Putamen (tissue), 1 donor: Measurements from ENCODE around the gene ATP8A2.

Experiments used
- DNase-seq: peaks from one replicate; pipeline ENCODE4 v3.0.0-alpha.2; 2016; ENCODE audit warnings: low spot score

ATP8A2 gene

DNA sequence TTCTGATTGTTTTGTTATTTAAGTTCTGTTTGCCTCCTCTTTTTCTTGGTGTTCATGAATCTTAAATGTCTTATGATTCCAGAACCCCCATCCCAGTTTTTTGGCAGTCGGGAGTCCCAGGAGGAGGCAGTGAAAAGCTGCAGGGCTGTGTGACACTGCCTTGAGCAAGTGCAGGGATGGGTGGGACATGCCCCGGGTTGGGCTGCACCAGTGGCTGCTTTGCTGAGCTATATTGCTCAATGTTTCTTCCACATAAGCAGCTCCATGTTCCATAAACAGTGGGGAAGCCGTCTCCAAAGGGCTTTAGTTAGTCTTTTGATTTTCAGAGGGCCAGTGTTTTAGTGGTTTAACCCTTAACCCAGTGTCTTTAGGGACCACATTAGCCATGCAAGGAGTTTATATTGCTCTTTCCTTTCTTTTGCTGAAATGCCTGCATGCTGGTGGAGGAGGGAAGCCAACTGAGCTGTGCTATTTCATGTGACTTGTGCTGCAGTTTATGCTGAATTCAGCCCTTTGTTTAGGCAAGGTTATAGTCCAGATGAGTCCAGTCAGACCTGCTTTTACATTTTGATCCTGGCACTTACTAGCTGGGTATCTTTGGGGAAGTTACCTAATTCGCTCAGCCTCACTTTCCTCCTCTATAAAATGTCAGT lies 13.1 kb downstream of the ATP8A2 start:
- DNase-seq, result no peak

DNA sequence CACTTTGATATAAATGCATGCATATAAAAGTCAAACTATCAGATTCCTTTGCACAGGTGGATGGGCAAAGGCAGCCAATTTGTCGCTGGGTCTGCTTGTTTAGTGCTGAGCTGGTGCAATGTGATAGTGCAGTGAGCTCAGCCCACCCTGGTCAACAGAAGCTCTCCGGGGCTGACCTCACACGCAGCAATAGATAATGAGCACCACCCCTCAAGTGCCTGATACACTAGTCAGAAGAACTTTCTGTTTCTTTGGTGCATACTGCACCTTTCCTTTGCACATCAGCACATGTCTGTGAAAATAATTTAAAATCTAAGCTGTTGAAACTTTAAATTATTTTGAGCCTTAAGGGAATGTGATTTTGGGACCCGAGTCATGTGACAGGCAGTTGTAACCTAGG lies 20.2 kb downstream of the ATP8A2 start:
- DNase-seq, result no peak

DNA sequence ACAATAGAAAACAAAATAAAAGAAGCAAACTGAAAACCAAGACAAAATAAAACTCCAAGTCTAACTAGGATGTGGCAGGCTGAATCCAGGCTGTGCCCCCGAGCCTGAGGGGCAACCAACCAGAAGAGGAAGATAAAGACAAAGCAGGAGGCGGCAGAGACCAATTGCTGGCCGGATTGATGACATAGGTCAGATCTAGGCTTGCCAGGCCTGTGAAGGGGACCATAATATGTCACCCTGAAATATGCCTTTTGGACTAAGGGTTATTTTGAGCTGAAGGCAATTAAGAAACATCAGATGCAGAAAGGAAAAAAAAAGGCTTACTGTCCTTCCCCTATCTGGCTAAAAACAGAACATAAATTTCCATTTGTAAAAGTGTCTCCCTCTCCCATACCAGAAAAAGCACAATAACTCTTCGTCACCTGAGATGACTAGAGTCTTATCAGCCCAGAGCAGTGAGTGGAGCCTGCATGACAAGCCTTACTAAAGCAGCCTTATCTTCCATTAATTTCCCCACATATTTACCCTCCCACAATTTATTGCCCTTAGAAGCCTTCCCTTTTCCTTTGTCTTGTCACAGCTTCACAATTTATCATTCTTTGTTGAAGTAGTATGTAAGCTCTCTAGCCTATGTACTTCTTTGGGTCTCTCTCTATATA lies 22.8 kb downstream of the ATP8A2 start:
- no peak for DNase-seq

DNA sequence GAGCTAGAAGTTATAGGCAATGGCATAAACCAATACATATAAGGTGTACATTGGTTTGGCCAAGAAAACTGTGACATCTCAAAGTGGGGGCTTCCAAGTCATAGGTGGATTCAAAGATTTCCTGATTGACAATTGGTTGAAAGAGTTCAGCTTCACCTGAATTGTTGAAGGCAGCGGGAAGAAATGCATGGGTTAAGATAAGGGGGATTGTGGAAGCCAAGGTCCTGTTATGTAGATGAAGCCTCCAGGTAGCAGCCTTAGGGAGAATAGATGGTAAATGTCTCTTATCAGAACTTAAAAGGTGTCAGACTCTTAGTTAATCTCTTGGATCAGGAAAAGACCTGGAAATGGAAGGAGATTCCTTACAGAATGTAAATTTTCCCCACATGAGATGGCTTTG lies 26.0 kb downstream of the ATP8A2 start:
- DNase-seq, result no peak

DNA sequence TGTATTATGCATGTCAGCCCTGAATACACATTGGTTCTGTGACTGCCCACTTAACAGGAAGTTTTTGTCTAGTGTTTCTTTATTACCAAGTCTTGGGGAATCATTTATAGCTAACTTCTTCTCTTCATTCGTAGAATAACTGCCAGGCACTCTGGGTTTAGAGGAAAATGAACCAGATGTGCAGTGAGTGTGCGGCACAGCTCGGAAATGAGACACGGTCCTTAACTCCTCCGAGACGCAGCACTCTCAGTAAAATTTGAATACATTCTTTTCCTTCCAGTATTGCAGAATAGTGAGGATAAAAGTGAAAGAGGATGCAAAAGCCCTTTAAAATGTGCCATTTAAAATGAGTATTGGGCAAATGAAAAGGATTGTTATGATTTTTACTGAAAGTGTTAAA lies 29.2 kb downstream of the ATP8A2 start:
- no peak for DNase-seq

DNA sequence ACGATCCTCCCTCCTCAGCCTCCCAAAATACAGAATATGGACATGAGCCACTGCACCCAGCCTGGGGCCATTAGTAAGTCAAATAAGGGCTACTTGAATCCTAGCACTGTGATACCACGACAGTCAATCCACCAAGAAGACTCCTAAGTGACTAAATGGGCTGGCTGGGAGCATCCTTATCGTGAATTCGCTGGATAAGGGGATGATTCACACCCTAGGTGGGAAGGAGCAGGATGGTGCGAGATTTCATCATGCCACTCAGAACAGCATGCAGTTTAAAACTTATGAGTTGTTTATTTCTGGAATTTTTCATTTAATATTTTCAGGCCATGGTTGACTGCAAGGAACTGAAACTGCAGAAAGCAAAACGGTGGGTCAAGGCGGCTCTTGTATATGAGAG lies 30.2 kb downstream of the ATP8A2 start:
- DNase-seq, result no peak

DNA sequence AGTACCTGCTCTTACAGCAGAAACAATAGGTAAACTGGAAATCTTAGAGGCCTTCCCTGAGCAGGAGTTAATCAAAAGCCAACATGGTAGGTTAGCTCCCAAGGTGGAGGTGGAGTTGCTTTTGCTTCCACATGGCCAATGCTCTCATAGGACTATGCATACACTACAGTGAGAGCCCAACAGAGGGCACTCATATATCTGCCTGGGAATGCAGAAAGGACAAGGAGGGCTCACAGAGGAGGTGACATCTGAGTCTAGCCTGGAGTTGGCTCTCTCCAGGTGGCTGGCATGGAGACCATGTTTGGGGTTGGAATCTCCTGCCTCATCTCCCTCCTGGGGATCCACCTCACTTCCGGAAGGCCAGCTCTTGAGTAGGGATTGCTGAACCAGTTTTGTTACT lies 34.6 kb downstream of the ATP8A2 start:
- no peak for DNase-seq

DNA sequence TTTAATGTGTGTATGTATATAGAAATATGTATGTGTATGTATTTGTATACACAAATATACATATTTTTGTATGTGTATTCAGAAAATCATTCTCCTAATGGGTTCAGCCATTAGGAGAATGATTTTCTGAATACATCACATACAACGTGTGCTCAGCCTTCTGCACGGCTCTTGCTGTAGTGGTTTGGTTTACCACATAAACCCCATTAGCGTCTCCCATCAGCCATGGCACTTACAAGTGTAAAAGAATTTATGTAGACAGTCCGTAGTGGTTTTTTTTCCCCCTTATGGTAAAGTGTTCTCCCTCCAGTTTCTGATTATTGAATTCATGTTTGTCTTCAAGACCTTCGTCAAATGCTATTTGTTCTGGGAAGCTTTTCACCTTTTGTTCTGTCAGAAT lies 38.2 kb downstream of the ATP8A2 start:
- DNase-seq, result no peak

DNA sequence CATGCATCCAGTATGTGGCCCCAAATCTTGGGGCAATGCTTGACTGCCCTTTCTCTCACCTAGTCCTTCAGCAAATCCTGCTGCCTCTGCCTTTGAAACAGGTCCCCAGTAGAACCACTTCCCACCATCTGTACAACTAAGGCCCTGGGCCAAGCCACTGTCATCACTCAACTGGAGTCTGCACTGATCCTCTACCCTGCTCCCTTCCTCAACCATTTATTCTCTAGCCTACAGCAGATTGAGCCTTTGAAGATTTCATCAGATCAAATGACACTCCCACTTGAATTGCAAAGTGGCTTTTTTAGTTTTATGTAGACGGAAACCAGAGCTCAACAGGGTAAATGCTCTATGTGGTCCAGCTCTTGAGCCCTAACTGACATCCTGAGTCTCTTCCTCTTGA lies 43.5 kb downstream of the ATP8A2 start:
- DNase-seq, result no peak

DNA sequence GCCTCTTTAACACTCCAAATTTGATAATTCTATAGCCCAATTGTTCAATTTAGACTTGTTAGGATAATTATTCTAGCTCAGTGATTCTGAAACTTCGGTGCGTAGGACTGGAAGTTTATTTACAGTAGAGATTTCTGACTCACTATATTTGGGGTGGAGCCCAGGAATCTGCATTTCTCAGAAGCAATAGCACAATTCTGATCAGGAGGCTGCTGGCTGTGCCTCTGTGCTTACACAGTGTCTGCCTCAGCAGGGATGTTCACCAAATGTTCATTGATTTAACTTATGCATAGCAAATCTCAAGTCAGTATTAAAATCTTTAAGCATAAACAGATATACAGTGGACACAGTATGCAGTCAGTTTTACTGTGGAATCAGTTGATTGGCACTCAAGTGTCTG lies 45.8 kb downstream of the ATP8A2 start:
- no peak for DNase-seq

DNA sequence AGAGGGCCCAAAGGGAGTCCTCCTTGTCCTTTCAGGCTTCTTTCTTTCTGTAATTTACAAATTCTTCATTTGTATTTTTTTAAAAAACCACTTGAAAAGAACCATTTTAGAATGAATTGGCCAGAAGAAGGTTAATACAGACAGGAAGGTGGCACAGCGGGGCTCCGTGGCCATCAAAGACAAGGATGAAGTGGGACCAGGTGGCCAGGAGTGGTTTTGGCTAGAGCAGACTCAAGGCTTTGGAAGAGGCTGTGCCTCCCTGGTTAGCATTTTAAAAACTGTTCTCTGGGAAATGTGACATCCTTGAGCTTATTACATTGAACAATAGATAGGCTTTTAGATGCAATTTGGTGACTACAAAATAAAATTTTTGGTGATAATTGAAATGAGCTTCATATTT lies 48.4 kb downstream of the ATP8A2 start:
- DNase-seq, result no peak

DNA sequence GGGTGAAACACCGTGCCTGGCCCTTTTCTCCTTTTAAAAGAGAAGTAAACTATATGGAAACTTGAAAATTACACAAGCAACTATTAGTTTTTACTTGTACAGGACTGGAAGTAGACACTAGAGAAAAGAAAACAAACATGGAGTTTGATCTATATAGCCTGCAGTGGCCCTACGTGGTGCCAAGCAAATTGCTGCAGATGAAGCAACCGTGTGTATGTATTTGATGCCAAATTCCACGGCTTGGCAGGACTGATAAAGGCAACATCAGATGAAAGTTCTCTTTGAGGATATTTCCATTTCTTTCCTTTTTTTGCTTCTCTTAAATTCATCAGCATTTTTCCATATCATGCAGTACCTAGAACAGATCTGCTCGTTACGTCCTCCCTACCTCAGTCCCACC lies 49.8 kb downstream of the ATP8A2 start:
- no peak for DNase-seq

DNA sequence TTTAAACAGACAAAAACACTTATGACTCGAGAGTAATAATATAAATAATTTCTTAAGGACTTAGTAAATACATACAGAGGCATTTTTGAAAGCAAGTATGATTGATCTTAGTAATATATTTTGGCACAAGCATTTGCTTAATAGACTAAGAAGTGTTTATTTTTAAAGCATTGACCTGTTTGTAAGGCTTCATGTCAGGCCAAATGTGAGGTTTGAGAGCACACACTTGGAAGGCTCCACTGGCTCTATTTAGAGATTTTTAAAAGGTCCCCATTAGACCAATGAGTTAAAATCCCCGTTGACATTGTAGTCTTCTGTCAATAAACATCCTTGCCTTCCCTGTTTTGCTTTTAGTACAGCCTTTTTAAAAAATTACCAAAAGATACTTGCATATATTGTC lies 50.4 kb downstream of the ATP8A2 start:
- no peak for DNase-seq

DNA sequence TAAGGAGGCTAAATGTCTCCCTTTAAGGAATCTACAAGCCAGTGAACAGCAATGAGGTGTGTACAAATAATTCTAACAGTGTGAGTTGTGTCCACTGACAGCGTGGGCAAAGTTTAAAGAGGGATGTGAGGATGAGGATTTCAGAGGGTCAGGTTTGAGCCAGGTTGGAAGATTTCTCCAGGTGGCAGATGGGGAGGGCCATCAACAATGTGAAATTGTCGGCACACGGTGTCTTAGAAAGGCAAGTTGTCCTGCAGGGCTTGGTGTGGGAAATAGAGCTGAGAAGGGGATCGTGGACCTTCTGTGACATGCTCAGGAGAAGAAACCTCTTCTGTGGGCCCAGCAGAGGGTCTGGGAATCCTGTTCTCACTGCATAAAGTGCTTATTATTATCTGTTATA lies 52.1 kb downstream of the ATP8A2 start:
- DNase-seq, result no peak

DNA sequence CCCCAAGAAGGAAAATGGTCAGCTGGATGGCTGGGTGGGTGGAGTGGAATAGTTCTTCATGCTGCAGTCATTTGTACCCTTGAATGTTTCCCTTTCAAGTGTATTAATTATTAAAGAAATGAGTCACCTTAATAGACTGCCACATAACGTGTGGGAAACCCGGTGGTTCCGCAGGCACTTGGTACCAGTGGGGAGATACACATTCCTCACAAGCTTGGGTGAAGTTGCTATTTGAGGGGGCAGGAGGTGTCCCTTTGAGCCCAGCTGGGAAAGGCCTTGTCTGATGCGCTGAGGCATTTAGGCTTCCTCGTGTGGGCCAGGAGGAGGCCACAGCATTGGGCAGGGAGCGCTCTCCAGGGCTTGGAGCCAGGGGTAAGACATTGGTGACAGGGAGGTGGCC lies 57.7 kb downstream of the ATP8A2 start:
- DNase-seq, result no peak

DNA sequence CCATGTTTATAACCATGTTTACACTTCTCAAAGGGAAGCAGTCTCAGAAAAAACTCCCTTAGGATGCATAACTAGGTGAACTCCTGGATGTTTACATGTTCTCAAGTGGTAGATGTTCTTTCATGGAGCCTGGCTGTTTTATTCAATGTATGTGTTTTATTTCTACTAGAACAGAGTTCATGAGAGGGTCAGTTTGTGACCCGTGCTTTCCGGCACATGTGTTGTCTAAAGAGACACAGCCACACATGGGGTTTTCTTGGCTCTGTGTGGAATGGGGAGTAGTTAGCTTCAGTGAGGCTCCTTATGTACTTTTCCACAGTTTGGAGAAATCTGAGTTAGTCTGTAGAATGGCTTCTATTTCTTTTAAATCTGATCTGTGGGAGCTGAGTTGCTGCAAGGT lies 60.9 kb downstream of the ATP8A2 start:
- no peak for DNase-seq

DNA sequence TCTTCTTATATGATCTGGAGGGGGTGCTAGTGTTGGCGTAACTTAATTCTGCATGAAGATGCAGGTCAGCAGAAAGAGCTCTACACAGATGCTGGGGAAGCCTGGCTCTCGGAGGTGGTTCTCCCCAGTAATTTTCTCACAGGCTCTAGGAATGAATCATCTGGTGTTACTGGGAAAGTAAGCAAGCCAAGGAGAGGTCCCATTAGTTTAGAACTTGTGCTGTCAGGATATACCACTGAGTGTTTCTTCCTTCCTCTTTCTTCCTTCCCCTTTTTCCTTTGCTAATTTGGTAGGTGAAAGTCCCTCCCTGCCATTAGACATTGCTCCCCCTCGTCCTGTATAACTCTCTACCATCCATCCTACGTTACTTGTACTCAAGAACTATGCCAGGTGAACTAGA lies 68.3 kb downstream of the ATP8A2 start:
- DNase-seq, result no peak

DNA sequence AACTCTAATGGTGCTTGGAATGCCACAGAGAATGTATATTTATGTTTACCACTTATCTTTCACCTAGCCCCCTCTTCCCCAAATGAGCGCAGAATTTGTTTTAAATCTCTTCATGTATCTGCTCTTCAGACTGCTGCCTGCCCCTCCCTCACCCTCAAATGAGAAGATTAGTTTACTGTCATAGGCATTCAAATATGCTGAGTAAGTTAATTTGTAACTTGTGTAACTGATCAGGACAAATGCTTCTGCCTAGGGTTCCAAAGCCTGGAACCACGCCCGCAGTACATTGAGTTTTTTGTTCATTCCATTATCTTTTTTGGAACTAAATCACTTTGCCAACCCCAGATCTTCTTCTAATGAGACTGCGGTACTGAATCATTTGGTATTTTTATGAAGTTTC lies 74.5 kb downstream of the ATP8A2 start:
- DNase-seq, result no peak

DNA sequence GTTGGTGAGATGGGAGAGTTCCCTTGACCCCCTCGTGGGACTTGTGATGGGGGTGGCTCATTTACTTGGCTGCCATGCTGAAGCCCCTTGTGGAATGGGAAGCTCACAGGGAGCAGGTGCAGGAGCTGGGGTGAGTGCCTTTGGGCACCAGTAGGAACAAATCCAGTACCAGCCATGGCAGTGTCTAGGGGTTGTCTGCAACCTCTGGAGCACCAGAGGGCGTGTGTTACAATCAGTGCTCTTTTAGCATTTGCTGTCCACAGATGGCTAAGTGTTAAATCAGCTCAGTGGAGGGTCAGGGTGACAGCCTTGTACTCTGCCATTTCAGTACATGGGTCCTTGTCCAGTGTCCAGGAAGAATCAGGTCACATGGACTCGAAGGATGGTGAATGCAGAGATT lies 75.6 kb downstream of the ATP8A2 start:
- no peak for DNase-seq

DNA sequence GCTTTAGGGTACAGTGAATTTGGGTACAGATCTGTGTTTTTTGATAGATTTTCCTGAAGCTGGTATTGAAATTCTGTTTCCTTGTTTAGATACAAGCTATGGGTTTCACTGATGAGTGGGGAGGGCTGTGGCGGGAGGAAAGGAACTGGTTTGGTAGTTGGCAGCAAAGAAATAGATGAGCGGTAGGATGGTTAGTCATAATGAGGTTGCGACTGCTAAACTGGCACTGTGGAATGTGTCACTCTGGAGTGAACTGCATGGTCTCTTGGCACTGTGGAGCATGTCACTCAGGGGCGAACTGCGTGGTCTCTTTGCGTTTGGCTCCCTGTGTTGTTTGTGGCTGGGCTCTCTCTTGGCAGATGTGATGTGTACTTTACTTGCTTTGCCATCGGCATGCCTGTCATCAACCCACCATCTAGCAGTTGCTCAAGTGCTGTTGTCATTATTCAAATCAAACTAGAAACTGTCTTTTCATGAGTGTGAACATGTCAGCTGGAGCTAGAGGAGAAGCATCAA lies 82.1 kb downstream of the ATP8A2 start:
- DNase-seq, result no peak

DNA sequence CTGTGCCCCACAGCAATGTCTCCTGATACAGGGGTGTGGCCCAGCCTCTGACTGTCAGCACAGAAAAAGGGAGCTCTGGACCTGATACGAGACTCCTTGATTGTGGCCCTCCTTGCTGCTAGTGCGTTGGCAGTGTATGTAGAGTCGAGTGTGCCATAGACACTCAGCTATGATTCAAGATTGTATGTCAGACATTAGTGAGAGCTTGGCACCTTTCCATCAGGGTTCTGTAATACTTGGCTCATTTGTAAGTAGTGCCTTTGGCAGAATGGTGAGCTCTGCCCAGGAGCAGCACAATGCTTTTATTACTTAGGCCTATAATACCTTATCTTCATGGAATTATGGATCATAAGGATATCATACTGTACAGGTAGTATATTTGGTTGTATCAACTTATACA lies 83.4 kb downstream of the ATP8A2 start:
- DNase-seq, result no peak

DNA sequence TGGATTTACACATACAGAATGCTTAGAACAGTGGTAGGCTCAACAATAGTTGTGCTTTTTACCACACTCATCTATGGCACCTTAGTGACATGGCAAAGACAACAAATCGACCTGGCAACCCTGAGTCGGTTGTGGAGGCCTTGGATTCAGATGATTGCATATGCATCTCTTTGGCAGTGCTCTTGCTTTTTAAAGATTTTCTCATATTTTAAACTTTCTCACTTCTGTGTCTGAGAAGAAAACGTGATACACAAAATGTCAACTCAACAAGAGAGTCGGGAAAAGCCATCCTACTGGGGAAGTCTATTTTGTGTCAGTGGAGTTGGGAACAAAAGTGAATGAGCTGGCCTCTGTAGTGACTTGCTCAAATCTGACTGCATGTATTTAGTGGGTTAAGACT lies 85.8 kb downstream of the ATP8A2 start:
- DNase-seq, result no peak

DNA sequence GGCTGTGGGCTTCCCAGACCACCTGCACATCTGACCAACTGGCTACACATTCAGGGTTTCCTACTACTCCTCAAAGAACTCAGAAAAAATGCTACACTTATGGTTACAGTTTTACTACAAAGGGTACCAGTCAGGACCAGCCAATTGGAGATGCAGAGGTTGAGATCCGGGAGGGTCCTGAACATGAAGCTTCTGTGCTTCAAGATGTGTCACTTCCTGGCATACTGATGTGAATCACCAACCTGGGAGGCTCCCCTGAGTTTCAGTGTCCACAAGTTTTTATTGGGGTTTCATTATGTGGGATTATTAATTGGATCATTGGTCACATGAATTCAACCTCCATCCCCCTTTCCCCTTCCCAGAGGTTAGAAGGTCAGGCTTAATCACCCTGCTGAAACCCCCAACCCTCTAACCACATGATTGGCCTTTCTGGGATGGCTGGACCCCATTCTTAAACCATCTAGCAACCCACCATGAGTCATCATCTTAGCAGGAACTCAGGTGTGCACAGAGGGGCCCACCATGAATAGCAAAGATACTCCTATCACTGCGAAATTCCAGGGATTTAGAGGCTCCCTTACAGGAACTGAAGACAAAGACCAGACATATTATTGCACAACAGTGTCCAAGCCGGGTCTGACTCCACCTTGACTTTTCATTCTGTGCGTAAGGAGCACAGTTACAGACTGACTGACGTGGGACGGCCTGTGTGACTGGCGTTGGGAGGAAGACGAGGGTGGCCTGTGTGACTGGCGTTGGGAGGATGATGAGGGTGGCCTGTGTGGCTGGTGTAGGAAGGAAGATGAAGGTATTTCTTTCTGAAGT lies 90.7 kb downstream of the ATP8A2 start:
- DNase-seq, result no peak
